Erythroblast (primary cell): ENCODE measurements around the gene HOXB4.

Experiments
- DNase-seq, 2 experiments: peaks; one replicate each; lab custom pipeline; 2025; lab: John Stamatoyannopoulos, UW
- GATA1 ChIP-seq: IDR thresholded peaks from 2 replicates; pipeline ENCODE4 v1.6.1; 2011; ENCODE audit warnings: low read depth, mild to moderate bottlenecking, control low read depth, low read length, moderate library complexity
- POLR2A ChIP-seq: IDR thresholded peaks from 2 replicates; pipeline ENCODE4 v1.6.1; 2011; ENCODE audit warnings: mild to moderate bottlenecking, low read length

The HOXB4 gene

GRCh38 chr17:48577946-48578615 is at the start of gene HOXB4:
TSS of gene HOXB4 (minus strand) at chr17:48578350. CDS start at chr17:48578319, 31 bp downstream.
- TF ChIP-seq POLR2A: peak; percentile 45
- no peak for TF ChIP-seq GATA1
- peak; percentile 83 to 84 for DNase-seq

GRCh38 chr17:48627118-48627597 is 49.0 kb upstream of the HOXB4 start:
- DNase-seq: no peak
- no peak for TF ChIP-seq GATA1
- no peak for TF ChIP-seq POLR2A

- peak; percentile 24 to 63 for DNase-seq
Measured at GRCh38 chr17:48626245-48627117, 48.3 kb upstream of the HOXB4 start, which contains the start of gene HOXB9. TSS of gene HOXB9 (minus strand) at chr17:48626358. CDS start at chr17:48626269, 89 bp downstream.

GRCh38 chr17:48625495-48626244 is 47.5 kb upstream of the HOXB4 start:
- no peak for TF ChIP-seq POLR2A
- peak; percentile 54 to 69 for DNase-seq

More at GRCh38 chr17:48626245-48627117, 48.3 kb upstream of the HOXB4 start, which contains the start of gene HOXB9:
- TF ChIP-seq POLR2A: no peak
- TF ChIP-seq GATA1: no peak

GRCh38 chr17:48624544-48625494 is 46.7 kb upstream of the HOXB4 start:
- no peak for DNase-seq
- TF ChIP-seq GATA1 (no peak), POLR2A (no peak)

GRCh38 chr17:48624118-48624517 is 46.0 kb upstream of the HOXB4 start:
- DNase-seq: no peak
- TF ChIP-seq POLR2A (no peak), GATA1 (no peak)

- peak; percentile 37 to 58 for DNase-seq
- TF ChIP-seq GATA1: no peak
- TF ChIP-seq POLR2A: no peak
Measured at GRCh38 chr17:48623583-48623982, 45.4 kb upstream of the HOXB4 start.

GRCh38 chr17:48622857-48623256 is 44.7 kb upstream of the HOXB4 start:
- DNase-seq: no peak
- TF ChIP-seq POLR2A (no peak), GATA1 (no peak)

GRCh38 chr17:48621410-48622392 is 43.6 kb upstream of the HOXB4 start:
- TF ChIP-seq POLR2A (no peak), GATA1 (no peak)
- no peak for DNase-seq

GRCh38 chr17:48620461-48621139 is 42.5 kb upstream of the HOXB4 start:
- TF ChIP-seq GATA1 (no peak), POLR2A (no peak)
- no peak for DNase-seq
